Kidney (tissue), 14 donors: Measurements from ENCODE around the gene ATP11A. TPM values are rescaled to one million over a fixed set of nuclear protein-coding genes. Genes with fewer than 3 reads are reported as not detected.

ENCODE experiments used
- DNase-seq, 5 donors: peaks; one replicate each; pipeline ENCODE4 v3.0.0-alpha.2; 2013 to 2020
- FAIRE-seq: peaks from 2 replicates; lab custom pipeline; 2012; peaks lifted over from hg19 to GRCh38; lab: Jason Lieb, UNC
- H3K27ac ChIP-seq, 2 donors: one replicate each; pipeline ENCODE4 v1.7.0; 2013; ENCODE audit warnings: low read depth in 2 of 2, low read length in 2 of 2, inconsistent platforms in 1 of 2
- H3K27me3 ChIP-seq: one replicate; pipeline ENCODE4 v1.7.1; 2013; ENCODE audit warnings: low read length, inconsistent platforms; ENCODE audit not compliant: control insufficient read depth, insufficient read depth
- H3K36me3 ChIP-seq, 3 donors: one replicate each; pipeline versions ENCODE4 v1.7.0 to v1.7.1; 2013; ENCODE audit warnings: low read length in 3 of 3, control low read depth in 1 of 3, inconsistent platforms in 1 of 3; ENCODE audit not compliant: insufficient read depth in 3 of 3, control insufficient read depth in 2 of 3
- H3K4me1 ChIP-seq, 3 donors: one replicate each; pipeline versions ENCODE4 v1.7.0 to v1.7.1; 2013; ENCODE audit warnings: low read length in 3 of 3, inconsistent platforms in 1 of 3, low read depth in 1 of 3; ENCODE audit not compliant: control insufficient read depth in 2 of 3, insufficient read depth in 2 of 3
- H3K4me3 ChIP-seq, 3 donors: one replicate each; pipeline versions ENCODE4 v1.7.0 to v1.8.1; 2013; ENCODE audit warnings: low read length in 3 of 3, control low read depth in 1 of 3, inconsistent platforms in 1 of 3
- H3K9ac ChIP-seq, 3 donors: one replicate each; pipeline versions ENCODE4 v1.7.0 to v1.7.1; 2013; ENCODE audit warnings: low read length in 3 of 3, control low read depth in 1 of 3, inconsistent platforms in 1 of 3
- H3K9me3 ChIP-seq, 3 donors: one replicate each; pipeline versions ENCODE4 v1.7.0 to v1.7.1; 2013; ENCODE audit warnings: low read length in 3 of 3, control low read depth in 1 of 3, inconsistent platforms in 1 of 3; ENCODE audit not compliant: control insufficient read depth in 2 of 3, insufficient read depth in 1 of 3
- intact Hi-C: fragments of 100-400 bp; cut with DNase I; formaldehyde crosslinking; loops from one replicate; pipeline ENCODE4 v1.11.1; 2022
- polyA plus RNA-seq: library from polyadenylated mRNA; stranded (reverse); fragments of 350-450 nt; fragmentation: Illumina TruSeq; extraction: RNeasy Lipid Tissue Mini Kit (QIAGEN cat#74804); gene quantifications from one replicate; pipeline ENCODE4 v1.2.3, GENCODE V29; 2014; ENCODE audit warnings: low read depth, low replicate concordance; ENCODE audit not compliant: insufficient read depth
- total RNA-seq: library from RNA; stranded (reverse); fragmentation: NEBNext Ultra II Directional; extraction: Animal tissue kit (Norgen Biotek cat#: 25700); gene quantifications from one replicate; pipeline ENCODE4 v1.2.1, GENCODE V29; 2021
- TF ChIP-seq, protein P1 (sequence below): IDR thresholded peaks from 3 replicates; pipeline ENCODE4 v1.5.1; 2012; ENCODE audit warnings: mild to moderate bottlenecking, moderate library complexity, borderline replicate concordance; ENCODE audit not compliant: insufficient read depth; ENCODE audit errors: extremely low read depth
- donor health status: control.
- donor health status: control.
- donor health status: control.
- donor health status: control.
- donor health status: control.
- donor health status: DM: yes; HTN: yes; CAD: no.
- donor health status: Normal renal cell carcinoma (clear cell type).

The ATP11A gene
- total and polyA plus RNA-seq, 2 donors from 2014 or later, result 4.9 to 212 TPM

DNA sequence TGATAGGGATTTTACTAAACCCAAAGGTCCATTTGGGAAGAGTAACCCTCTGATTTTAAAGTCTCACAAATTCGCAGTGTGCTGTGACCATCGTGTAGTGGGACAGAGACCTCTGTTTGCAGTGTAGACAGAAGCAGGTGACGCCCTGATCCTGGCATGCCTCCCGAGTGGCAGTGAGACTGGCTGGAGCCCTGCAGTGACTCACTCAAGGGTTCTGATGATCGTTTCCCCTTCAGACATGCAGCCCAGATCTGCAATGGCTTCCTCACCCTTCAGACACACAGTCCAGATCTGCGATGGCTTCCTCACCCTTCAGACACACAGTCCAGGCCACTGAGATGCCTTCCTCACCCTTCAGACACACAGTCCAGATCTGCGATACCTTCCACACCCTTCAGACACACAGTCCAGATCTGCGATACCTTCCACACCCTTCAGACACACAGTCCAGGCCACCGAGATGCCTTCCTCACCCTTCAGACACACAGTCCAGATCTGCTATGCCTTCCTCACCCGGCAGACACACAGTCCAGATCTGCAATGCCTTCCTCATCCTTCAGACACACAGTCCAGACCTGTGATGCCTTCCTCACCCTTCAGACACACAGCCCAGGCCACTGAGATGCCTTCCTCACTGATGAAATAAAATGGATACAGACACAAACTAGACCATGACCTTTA, 125.2 kb downstream of the ATP11A start:
- peak in 1 of 5 donors; percentile 45 for DNase-seq
- intact Hi-C loops, result no loop called here
- no peak overlapping the region for H3K4me3 ChIP-seq
- H3K27me3 ChIP-seq, result no peaks in the 10 kb centered on the region
- FAIRE-seq, result no peak
- TF ChIP-seq, protein P1, sequence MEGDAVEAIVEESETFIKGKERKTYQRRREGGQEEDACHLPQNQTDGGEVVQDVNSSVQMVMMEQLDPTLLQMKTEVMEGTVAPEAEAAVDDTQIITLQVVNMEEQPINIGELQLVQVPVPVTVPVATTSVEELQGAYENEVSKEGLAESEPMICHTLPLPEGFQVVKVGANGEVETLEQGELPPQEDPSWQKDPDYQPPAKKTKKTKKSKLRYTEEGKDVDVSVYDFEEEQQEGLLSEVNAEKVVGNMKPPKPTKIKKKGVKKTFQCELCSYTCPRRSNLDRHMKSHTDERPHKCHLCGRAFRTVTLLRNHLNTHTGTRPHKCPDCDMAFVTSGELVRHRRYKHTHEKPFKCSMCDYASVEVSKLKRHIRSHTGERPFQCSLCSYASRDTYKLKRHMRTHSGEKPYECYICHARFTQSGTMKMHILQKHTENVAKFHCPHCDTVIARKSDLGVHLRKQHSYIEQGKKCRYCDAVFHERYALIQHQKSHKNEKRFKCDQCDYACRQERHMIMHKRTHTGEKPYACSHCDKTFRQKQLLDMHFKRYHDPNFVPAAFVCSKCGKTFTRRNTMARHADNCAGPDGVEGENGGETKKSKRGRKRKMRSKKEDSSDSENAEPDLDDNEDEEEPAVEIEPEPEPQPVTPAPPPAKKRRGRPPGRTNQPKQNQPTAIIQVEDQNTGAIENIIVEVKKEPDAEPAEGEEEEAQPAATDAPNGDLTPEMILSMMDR, result no peak
- no peak overlapping the region for H3K9ac ChIP-seq
- H3K36me3 ChIP-seq, result peaks cover 2 to 47% (median 8%) of the 10 kb centered on the region in 3 donors
- no peak overlapping the region for H3K27ac ChIP-seq
- H3K9me3 ChIP-seq, result no peaks in the 10 kb centered on the region
- no peaks in the 10 kb centered on the region for H3K4me1 ChIP-seq

DNA sequence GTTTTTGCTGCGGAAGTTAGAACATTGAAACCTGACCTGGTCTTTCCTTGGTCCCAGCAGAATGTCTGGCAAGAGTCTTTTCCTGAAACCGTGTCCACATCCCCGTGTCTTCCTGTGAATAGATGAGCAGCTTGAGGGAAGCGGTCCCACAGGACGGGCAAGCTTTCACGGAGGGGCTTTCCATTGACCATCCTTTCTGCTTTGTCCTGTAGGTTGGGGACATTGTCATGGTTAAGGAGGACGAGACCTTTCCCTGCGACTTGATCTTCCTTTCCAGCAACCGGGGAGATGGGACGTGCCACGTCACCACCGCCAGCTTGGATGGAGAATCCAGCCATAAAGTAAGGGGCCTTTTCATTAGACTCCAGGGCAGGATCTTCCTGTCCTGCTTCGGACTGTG, 126.0 kb downstream of the ATP11A start:
- Histone ChIP-seq H3K9me3 (no peaks in the 10 kb centered on the region), H3K4me3 (no peak overlapping the region), H3K27ac (no peak overlapping the region), H3K36me3 (peaks cover 2 to 50% (median 14%) of the 10 kb centered on the region in 3 donors), H3K4me1 (no peaks in the 10 kb centered on the region), H3K27me3 (no peaks in the 10 kb centered on the region), H3K9ac (no peak overlapping the region)
- TF ChIP-seq, protein P1, result no peak
- intact Hi-C loops, result no loop called here
- FAIRE-seq (no peak), DNase-seq (no peak)

DNA sequence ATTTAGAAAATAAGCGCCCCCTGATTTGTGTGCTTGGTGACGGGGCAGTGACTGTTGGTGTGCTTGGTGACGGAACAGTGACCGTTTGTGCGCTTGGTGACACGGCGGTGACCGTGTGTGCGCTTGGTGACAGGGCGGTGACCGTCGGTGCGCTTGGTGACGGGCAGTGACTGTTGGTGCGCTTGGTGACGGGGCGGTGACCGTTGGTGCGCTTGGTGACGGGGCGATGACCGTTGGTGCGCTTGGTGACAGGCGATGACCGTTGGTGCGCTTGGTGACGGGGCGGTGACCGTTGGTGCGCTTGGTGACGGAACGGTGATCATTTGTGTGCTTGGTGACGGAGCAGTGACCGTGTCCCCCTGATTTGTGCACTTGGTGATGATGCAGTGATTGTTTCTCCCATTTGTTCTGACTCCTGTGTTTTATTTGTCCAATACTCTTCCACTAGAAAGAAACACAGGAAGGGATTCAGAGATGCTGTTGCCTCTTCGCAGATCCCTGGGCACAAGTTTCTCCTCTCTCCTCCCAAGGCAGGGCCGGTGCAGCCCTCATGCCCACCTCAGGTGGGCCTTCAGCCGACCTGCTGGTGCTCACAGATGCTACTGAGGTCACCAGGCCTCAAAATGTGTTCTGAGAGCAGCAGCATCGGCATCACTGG, 128.3 kb downstream of the ATP11A start:
- Histone ChIP-seq H3K27ac (no peak overlapping the region), H3K4me1 (no peaks in the 10 kb centered on the region), H3K4me3 (no peak overlapping the region), H3K27me3 (no peaks in the 10 kb centered on the region), H3K9me3 (no peaks in the 10 kb centered on the region), H3K36me3 (peaks cover 2 to 50% (median 14%) of the 10 kb centered on the region in 3 donors), H3K9ac (no peak overlapping the region)
- intact Hi-C loops, result no loop called here
- TF ChIP-seq, protein P1, result no peak
- FAIRE-seq (no peak), DNase-seq (no peak)
